ENCODE measurements around the gene APEH. TPM values are rescaled to one million over a fixed set of nuclear protein-coding genes. Genes with fewer than 3 reads are reported as not detected.

The APEH gene
- total and polyA plus RNA-seq, 10 of the 15 experiments (the other 5 are each of a cell fraction or from before 2014, with no cell fraction given) = 74.4 to 214 (median 131) TPM

- intact Hi-C loops (cut with micrococcal nuclease; ENCODE audit: unreplicated experiment) (loop anchor here (1.0 kb wide), 2 partner anchors 136 to 203 kb away; no protein-coding TSS in a partner anchor), in situ Hi-C loops (cut with MboI) (no loop called here)
- ChIA-PET SMC1A (ENCODE audit: uncharacterized antibody, unreplicated experiment) (interaction anchor here (0.6 kb wide), 1 partner anchor 136 kb away, joined by 5 read pairs; no protein-coding TSS in a partner anchor), POLR2A (no interaction called here), CTCF (interaction anchor here (0.6 to 4.6 kb wide), 8 partner anchors 9 to 277 kb away, joined by 3 to 19 read pairs (median 3); no protein-coding TSS in a partner anchor), RAD21 (ENCODE audit: unreplicated experiment) (interaction anchor here (1.0 kb wide), 1 partner anchor 136 kb away, joined by 3 read pairs; no protein-coding TSS in a partner anchor)
- no peak overlapping the region for H3K9ac ChIP-seq (ENCODE audit: control insufficient read depth, insufficient read depth, low read length)
- no peaks in the 10 kb centered on the region for H3K9me3 ChIP-seq (replicated peaks; ENCODE audit: control insufficient read depth, insufficient read depth, low read length)
- no TSS peak for BruUV-seq (replicated peaks)
- DNase-seq (ENCODE audit: low read depth, low spot score) = no peak
- no peak overlapping the region for H3K27ac ChIP-seq (ENCODE audit: control insufficient read depth, insufficient read depth)
- peaks cover 0 to 5% of the 10 kb centered on the region in 2 experiments; a peak in 3 of 4 replicates for H3K36me3 ChIP-seq (ENCODE audit: control insufficient read depth in 2 of 2, insufficient read depth in 2 of 2, low read length in 1 of 2)
- H3K4me3 ChIP-seq = no peak overlapping the region
- FAIRE-seq = peak; percentile 41
- WGBS (ENCODE audit: insufficient coverage, insufficient replicate concordance, low lambda C conversion rate, missing lambda C conversion rate) = 34% methylated on average over 14 of the region's 14 CpGs
- no peaks in the 10 kb centered on the region for H3K27me3 ChIP-seq (replicated peaks in 1 of 2; ENCODE audit: control insufficient read depth in 2 of 2, insufficient read depth in 2 of 2, low read length in 1 of 2)
- peak; percentile 99 for ATAC-seq
- no peak overlapping the region for H2AFZ ChIP-seq (ENCODE audit: control insufficient read depth, low read depth, low read length)
- H3K4me1 ChIP-seq (ENCODE audit: control insufficient read depth, insufficient read depth, low read length) = no peaks in the 10 kb centered on the region
- no peaks in the 10 kb centered on the region for H4K20me1 ChIP-seq (ENCODE audit: control insufficient read depth, insufficient read depth)
- H3K79me2 ChIP-seq (ENCODE audit: control insufficient read depth, insufficient read depth, low read length) = no peaks in the 10 kb centered on the region
- no peak overlapping the region for H3K4me2 ChIP-seq (ENCODE audit: control insufficient read depth, insufficient read depth)
- TF ChIP-seq NFYB (IDR thresholded peaks at IDR 0.05; ENCODE audit: insufficient read depth, low read depth, low read length) (no peak), ZBTB4 (CRISPR knock-in tag; IDR thresholded peaks at IDR 0.05) (no peak), MTA2 (IDR thresholded peaks at IDR 0.05; ENCODE audit: low read depth) (no peak), CBX5 (IDR thresholded peaks at IDR 0.05; ENCODE audit: low read depth) (no peak), SMAD5 (IDR thresholded peaks at IDR 0.05; ENCODE audit: low read depth) (no peak), IRF4 (IDR thresholded peaks at IDR 0.05; ENCODE audit: low read depth, low read length) (no peak), NFXL1 (IDR thresholded peaks at IDR 0.05; ENCODE audit: borderline replicate concordance) (no peak), NBN (IDR thresholded peaks at IDR 0.05) (no peak), E2F4 (IDR thresholded peaks at IDR 0.05; ENCODE audit: low read depth, low read length) (0 out of 2 replicates have a peak, but pooled peaks have one; percentile 17), ZBTB11 (CRISPR knock-in tag; IDR thresholded peaks at IDR 0.05) (no peak), KAT2A (conservative IDR thresholded peaks at IDR 0.05; ENCODE audit: control insufficient read depth, low read depth, low read length) (no peak), REST (IDR thresholded peaks at IDR 0.05; ENCODE audit: low read depth, low read length) (no peak), SRF (IDR thresholded peaks at IDR 0.05; ENCODE audit: low read depth in 2 of 2, low read length in 2 of 2) (no peak)
Measured at GRCh38 chr3:49703443-49703927, 29.3 kb downstream of the APEH start.

Data from GM12878 (cell line).